ENCODE results near the gene WDTC1. TPM values are rescaled to one million over a fixed set of nuclear protein-coding genes. Genes with fewer than 3 reads are reported as not detected.
A peak's percentile ranks its signal among the peaks of the same experiment; 100 is the strongest.
"Not testable (repeated sequence)": the region's sequence is repeated elsewhere in the genome, so short reads cannot be mapped to it uniquely, and the experiment has no call there.

The WDTC1 gene
- total and polyA plus RNA-seq, 2 donors = 10.8 to 19.2 TPM

GRCh38 chr1:27237112-27237511, 2.7 kb downstream of the WDTC1 start:
- H3K27ac ChIP-seq (ENCODE audit: low read depth in 1 of 2, low read length in 1 of 2) = no peak overlapping the region
- no peak for DNase-seq (ENCODE audit: low read depth in 6 of 9, low spot score in 9 of 9)
- peaks cover 10 to 21% of the 10 kb centered on the region in 2 donors for H3K4me1 ChIP-seq (ENCODE audit: control insufficient read depth in 2 of 2, insufficient read depth in 2 of 2, low read length in 2 of 2)
- 95% methylated on average over 4 of the region's 4 CpGs for WGBS
- H3K36me3 ChIP-seq (ENCODE audit: control insufficient read depth in 2 of 2, insufficient read depth in 2 of 2, low read length in 1 of 2) = no peaks in the 10 kb centered on the region
- no peaks in the 10 kb centered on the region for H3K9me3 ChIP-seq (ENCODE audit: control insufficient read depth in 2 of 2, insufficient read depth in 1 of 2, low read length in 1 of 2)
- H3K4me3 ChIP-seq (ENCODE audit: low read length in 2 of 2) = no peak overlapping the region
- no peaks in the 10 kb centered on the region for H3K27me3 ChIP-seq (ENCODE audit: control insufficient read depth in 2 of 2, insufficient read depth in 1 of 2, low read length in 1 of 2)

GRCh38 chr1:27238032-27238431, 3.6 kb downstream of the WDTC1 start:
- Histone ChIP-seq H3K9me3 (ENCODE audit: control insufficient read depth in 2 of 2, insufficient read depth in 1 of 2, low read length in 1 of 2) (no peaks in the 10 kb centered on the region), H3K4me3 (ENCODE audit: low read length in 2 of 2) (no peak overlapping the region), H3K27ac (ENCODE audit: low read depth in 1 of 2, low read length in 1 of 2) (no peak overlapping the region), H3K36me3 (ENCODE audit: control insufficient read depth in 2 of 2, insufficient read depth in 2 of 2, low read length in 1 of 2) (peaks cover 0 to 4% of the 10 kb centered on the region in 2 donors), H3K4me1 (ENCODE audit: control insufficient read depth in 2 of 2, insufficient read depth in 2 of 2, low read length in 2 of 2) (peaks cover 10 to 21% of the 10 kb centered on the region in 2 donors), H3K27me3 (ENCODE audit: control insufficient read depth in 2 of 2, insufficient read depth in 1 of 2, low read length in 1 of 2) (no peaks in the 10 kb centered on the region)
- no peak for DNase-seq (ENCODE audit: low read depth in 6 of 9, low spot score in 9 of 9)

- Histone ChIP-seq H3K4me3 (ENCODE audit: low read length in 2 of 2) (no peak overlapping the region), H3K4me1 (ENCODE audit: control insufficient read depth in 2 of 2, insufficient read depth in 2 of 2, low read length in 2 of 2) (no peaks in the 10 kb centered on the region), H3K9me3 (ENCODE audit: control insufficient read depth in 2 of 2, insufficient read depth in 1 of 2, low read length in 1 of 2) (no peaks in the 10 kb centered on the region), H3K27me3 (ENCODE audit: control insufficient read depth in 2 of 2, insufficient read depth in 1 of 2, low read length in 1 of 2) (no peaks in the 10 kb centered on the region), H3K27ac (ENCODE audit: low read depth in 1 of 2, low read length in 1 of 2) (no peak overlapping the region), H3K36me3 (ENCODE audit: control insufficient read depth in 2 of 2, insufficient read depth in 2 of 2, low read length in 1 of 2) (peaks cover 0 to 4% of the 10 kb centered on the region in 2 donors)
- DNase-seq (ENCODE audit: low read depth in 6 of 9, low spot score in 9 of 9) = no peak
- WGBS = 97% methylated on average over 4 of the region's 4 CpGs
These were observed 7.2 kb downstream of the WDTC1 start for GRCh38 chr1:27241677-27242076.

DNA sequence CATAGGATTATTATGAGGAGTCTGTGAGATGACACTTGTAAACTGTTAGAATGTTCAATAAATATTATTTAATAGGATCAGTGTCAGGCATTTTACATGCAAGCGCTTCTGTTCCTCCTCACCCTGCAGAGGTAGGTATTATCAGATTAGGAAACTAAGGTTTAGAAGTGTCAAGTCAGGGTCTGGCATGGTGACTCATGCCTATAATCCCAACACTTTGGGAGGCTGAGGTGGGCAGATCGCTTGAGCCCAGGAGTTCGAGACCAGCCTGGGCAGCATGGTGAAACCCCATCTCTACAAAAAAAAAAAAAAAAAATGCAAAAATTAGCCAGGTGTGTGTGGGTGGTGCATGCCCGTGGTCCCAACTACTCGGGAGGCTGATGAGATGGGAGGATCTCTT, 9.2 kb downstream of the WDTC1 start:
- 89% methylated on average over 5 of the region's 5 CpGs for WGBS
- not testable (repeated sequence) for H3K27ac ChIP-seq (ENCODE audit: low read depth in 1 of 2, low read length in 1 of 2); H3K36me3 ChIP-seq (ENCODE audit: control insufficient read depth in 2 of 2, insufficient read depth in 2 of 2, low read length in 1 of 2); H3K27me3 ChIP-seq (ENCODE audit: control insufficient read depth in 2 of 2, insufficient read depth in 1 of 2, low read length in 1 of 2); DNase-seq (ENCODE audit: low read depth in 6 of 9, low spot score in 9 of 9); H3K4me3 ChIP-seq (ENCODE audit: low read length in 2 of 2); H3K9me3 ChIP-seq (ENCODE audit: control insufficient read depth in 2 of 2, insufficient read depth in 1 of 2, low read length in 1 of 2); H3K4me1 ChIP-seq (ENCODE audit: control insufficient read depth in 2 of 2, insufficient read depth in 2 of 2, low read length in 2 of 2)

GRCh38 chr1:27246194-27246593, 11.8 kb downstream of the WDTC1 start:
- DNase-seq (ENCODE audit: low read depth in 6 of 9, low spot score in 9 of 9) = no peak
- WGBS = 100% methylated on average over 1 of the region's 1 CpG
- Histone ChIP-seq H3K4me3 (ENCODE audit: low read length in 2 of 2) (no peak overlapping the region), H3K36me3 (ENCODE audit: control insufficient read depth in 2 of 2, insufficient read depth in 2 of 2, low read length in 1 of 2) (peaks cover 0 to 4% of the 10 kb centered on the region in 2 donors), H3K27me3 (ENCODE audit: control insufficient read depth in 2 of 2, insufficient read depth in 1 of 2, low read length in 1 of 2) (no peaks in the 10 kb centered on the region), H3K27ac (ENCODE audit: low read depth in 1 of 2, low read length in 1 of 2) (no peak overlapping the region), H3K4me1 (ENCODE audit: control insufficient read depth in 2 of 2, insufficient read depth in 2 of 2, low read length in 2 of 2) (no peaks in the 10 kb centered on the region), H3K9me3 (ENCODE audit: control insufficient read depth in 2 of 2, insufficient read depth in 1 of 2, low read length in 1 of 2) (no peaks in the 10 kb centered on the region)

- no peak for DNase-seq (ENCODE audit: low read depth in 6 of 9, low spot score in 9 of 9)
- Histone ChIP-seq H3K4me1 (ENCODE audit: control insufficient read depth in 2 of 2, insufficient read depth in 2 of 2, low read length in 2 of 2) (peaks cover 6 to 9% of the 10 kb centered on the region in 2 donors), H3K27me3 (ENCODE audit: control insufficient read depth in 2 of 2, insufficient read depth in 1 of 2, low read length in 1 of 2) (no peaks in the 10 kb centered on the region), H3K9me3 (ENCODE audit: control insufficient read depth in 2 of 2, insufficient read depth in 1 of 2, low read length in 1 of 2) (no peaks in the 10 kb centered on the region), H3K36me3 (ENCODE audit: control insufficient read depth in 2 of 2, insufficient read depth in 2 of 2, low read length in 1 of 2) (peaks cover 0 to 4% of the 10 kb centered on the region in 2 donors), H3K4me3 (ENCODE audit: low read length in 2 of 2) (no peak overlapping the region), H3K27ac (ENCODE audit: low read depth in 1 of 2, low read length in 1 of 2) (no peak overlapping the region)
- WGBS = 95% methylated on average over 3 of the region's 3 CpGs
These were observed 19.2 kb downstream of the WDTC1 start for GRCh38 chr1:27253596-27253995.

- Histone ChIP-seq H3K36me3 (ENCODE audit: control insufficient read depth in 2 of 2, insufficient read depth in 2 of 2, low read length in 1 of 2) (peaks cover 0 to 4% of the 10 kb centered on the region in 2 donors), H3K9me3 (ENCODE audit: control insufficient read depth in 2 of 2, insufficient read depth in 1 of 2, low read length in 1 of 2) (no peaks in the 10 kb centered on the region), H3K4me1 (ENCODE audit: control insufficient read depth in 2 of 2, insufficient read depth in 2 of 2, low read length in 2 of 2) (peaks cover 6 to 11% of the 10 kb centered on the region in 2 donors), H3K27me3 (ENCODE audit: control insufficient read depth in 2 of 2, insufficient read depth in 1 of 2, low read length in 1 of 2) (no peaks in the 10 kb centered on the region), H3K27ac (ENCODE audit: low read depth in 1 of 2, low read length in 1 of 2) (no peak overlapping the region), H3K4me3 (ENCODE audit: low read length in 2 of 2) (no peak overlapping the region)
- no peak for DNase-seq (ENCODE audit: low read depth in 6 of 9, low spot score in 9 of 9)
These were observed 20.7 kb downstream of the WDTC1 start for GRCh38 chr1:27255136-27255535.

- Histone ChIP-seq H3K36me3 (ENCODE audit: control insufficient read depth in 2 of 2, insufficient read depth in 2 of 2, low read length in 1 of 2) (peaks cover 6 to 10% of the 10 kb centered on the region in 2 donors), H3K27me3 (ENCODE audit: control insufficient read depth in 2 of 2, insufficient read depth in 1 of 2, low read length in 1 of 2) (no peaks in the 10 kb centered on the region), H3K9me3 (ENCODE audit: control insufficient read depth in 2 of 2, insufficient read depth in 1 of 2, low read length in 1 of 2) (no peaks in the 10 kb centered on the region), H3K4me3 (ENCODE audit: low read length in 2 of 2) (no peak overlapping the region), H3K4me1 (ENCODE audit: control insufficient read depth in 2 of 2, insufficient read depth in 2 of 2, low read length in 2 of 2) (peaks cover 6 to 11% of the 10 kb centered on the region in 2 donors), H3K27ac (ENCODE audit: low read depth in 1 of 2, low read length in 1 of 2) (no peak overlapping the region)
- WGBS = 98% methylated on average over 6 of the region's 6 CpGs
- DNase-seq (ENCODE audit: low read depth in 6 of 9, low spot score in 9 of 9) = no peak
These were observed 22.7 kb downstream of the WDTC1 start for GRCh38 chr1:27257155-27257554.

GRCh38 chr1:27258598-27258997, 24.2 kb downstream of the WDTC1 start:
- DNase-seq (ENCODE audit: low read depth in 6 of 9, low spot score in 9 of 9) = peak in 1 of 9 donors; percentile 38
- H3K27ac ChIP-seq (ENCODE audit: low read depth in 1 of 2, low read length in 1 of 2) = no peak overlapping the region
- H3K4me1 ChIP-seq (ENCODE audit: control insufficient read depth in 2 of 2, insufficient read depth in 2 of 2, low read length in 2 of 2) = peaks cover 0 to 8% of the 10 kb centered on the region in 2 donors
- no peaks in the 10 kb centered on the region for H3K27me3 ChIP-seq (ENCODE audit: control insufficient read depth in 2 of 2, insufficient read depth in 1 of 2, low read length in 1 of 2)
- H3K9me3 ChIP-seq (ENCODE audit: control insufficient read depth in 2 of 2, insufficient read depth in 1 of 2, low read length in 1 of 2) = no peaks in the 10 kb centered on the region
- peaks cover 14 to 15% of the 10 kb centered on the region in 2 donors for H3K36me3 ChIP-seq (ENCODE audit: control insufficient read depth in 2 of 2, insufficient read depth in 2 of 2, low read length in 1 of 2)
- WGBS = 57% methylated on average over 6 of the region's 6 CpGs
- no peak overlapping the region for H3K4me3 ChIP-seq (ENCODE audit: low read length in 2 of 2)

GRCh38 chr1:27267153-27267552, 32.7 kb downstream of the WDTC1 start:
- no peaks in the 10 kb centered on the region for H3K4me1 ChIP-seq (ENCODE audit: control insufficient read depth in 2 of 2, insufficient read depth in 2 of 2, low read length in 2 of 2)
- no peak overlapping the region for H3K27ac ChIP-seq (ENCODE audit: low read depth in 1 of 2, low read length in 1 of 2)
- H3K9me3 ChIP-seq (ENCODE audit: control insufficient read depth in 2 of 2, insufficient read depth in 1 of 2, low read length in 1 of 2) = no peaks in the 10 kb centered on the region
- peaks cover 18% of the 10 kb centered on the region in 2 donors for H3K36me3 ChIP-seq (ENCODE audit: control insufficient read depth in 2 of 2, insufficient read depth in 2 of 2, low read length in 1 of 2)
- 96% methylated on average over 5 of the region's 5 CpGs for whole genome bisulfite sequencing
- H3K4me3 ChIP-seq (ENCODE audit: low read length in 2 of 2) = no peak overlapping the region
- H3K27me3 ChIP-seq (ENCODE audit: control insufficient read depth in 2 of 2, insufficient read depth in 1 of 2, low read length in 1 of 2) = no peaks in the 10 kb centered on the region
- DNase-seq (ENCODE audit: low read depth in 6 of 9, low spot score in 9 of 9) = no peak
